GM20000 (cell line): ENCODE measurements around the gene SHC4.
A peak's percentile ranks its signal among the peaks of the same experiment; 100 is the strongest.

Experiments
- DNase-seq: peaks from one replicate; pipeline ENCODE4 v3.0.0; 2012; ENCODE audit warnings: low spot score
- CTCF ChIP-seq: IDR thresholded peaks from 2 replicates; pipeline ENCODE4 v1.5.1; 2012; ENCODE audit warnings: mild to moderate bottlenecking, control low read depth; ENCODE audit errors: extremely low read depth, missing control alignments

The SHC4 gene

GRCh38 chr15:48871542-48871941 lies 92.2 kb downstream of the SHC4 start:
- no peak for TF ChIP-seq CTCF
- no peak for DNase-seq

- TF ChIP-seq CTCF = no peak
- no peak for DNase-seq
Measured at GRCh38 chr15:48869966-48870365, 93.8 kb downstream of the SHC4 start.

- DNase-seq = no peak
- TF ChIP-seq CTCF = no peak
Measured at GRCh38 chr15:48868536-48868935, 95.2 kb downstream of the SHC4 start.

GRCh38 chr15:48868023-48868422 lies 95.7 kb downstream of the SHC4 start:
- TF ChIP-seq CTCF = no peak

GRCh38 chr15:48866141-48866563 lies 97.6 kb downstream of the SHC4 start:
- no peak for DNase-seq
- TF ChIP-seq CTCF = no peak

More at GRCh38 chr15:48868023-48868422, 95.7 kb downstream of the SHC4 start:
- no peak for DNase-seq

- DNase-seq = no peak
- TF ChIP-seq CTCF = no peak
Measured at GRCh38 chr15:48865370-48866079, 98.2 kb downstream of the SHC4 start.

GRCh38 chr15:48862705-48863104 lies 101.0 kb downstream of the SHC4 start:
- no peak for TF ChIP-seq CTCF
- peak; percentile 13 for DNase-seq
